ENCODE measurements around the gene ZSWIM8. TPM values are rescaled to one million over a fixed set of nuclear protein-coding genes. Genes with fewer than 3 reads are reported as not detected.
"Not testable (repeated sequence)": the region's sequence is repeated elsewhere in the genome, so short reads cannot be mapped to it uniquely, and the experiment has no call there.

The ZSWIM8 gene
- 129 and 133 TPM in 2 replicates for polyA plus RNA-seq (2013)

- peak within 1 kb of the TSS; percentile 62 for H4K12ac ChIP-seq (ENCODE audit: low read depth, low read length)
- H3K79me1 ChIP-seq (ENCODE audit: low read length) = peaks cover 13% of the 10 kb centered on the region
- H2BK12ac ChIP-seq (ENCODE audit: low read length) = no peak within 1 kb of the TSS
- no CpG with 5 or more reads among the region's 36 CpGs for WGBS (ENCODE audit: extremely low coverage, insufficient coverage, insufficient read length)
- peaks cover 17 to 21% of the 10 kb centered on the region in 2 experiments for H3K36me3 ChIP-seq (ENCODE audit: control insufficient read depth in 1 of 2, insufficient read depth in 2 of 2, low read length in 2 of 2)
- peak within 1 kb of the TSS; percentile 77 for H3K4me2 ChIP-seq (ENCODE audit: low read length)
- peak within 1 kb of the TSS; percentile 93 for H3K18ac ChIP-seq (ENCODE audit: low read length)
- H4K8ac ChIP-seq (ENCODE audit: low read depth, low read length) = peak within 1 kb of the TSS; percentile 89
- peak within 1 kb of the TSS; percentile 60 for H2AK5ac ChIP-seq (ENCODE audit: low read length)
- H3K14ac ChIP-seq (ENCODE audit: low read length) = peak within 1 kb of the TSS; percentile 89
- peak within 1 kb of the TSS; percentile 73 for H2BK5ac ChIP-seq (ENCODE audit: low read depth, low read length, poor library complexity)
- peak; percentile 86 to 92 for DNase-seq
- peak within 1 kb of the TSS; percentile 86 for H4K91ac ChIP-seq (ENCODE audit: low read depth, low read length)
- H3K4me1 ChIP-seq (ENCODE audit: control insufficient read depth in 1 of 2, insufficient read depth in 2 of 2, low read length in 2 of 2) = peaks cover 4% of the 10 kb centered on the region in 2 experiments
- peaks cover 21% of the 10 kb centered on the region for H3K79me2 ChIP-seq (ENCODE audit: control insufficient read depth, insufficient read depth, low read length, poor library complexity)
- peak within 1 kb of the TSS; percentile 80 for H3K9ac ChIP-seq (ENCODE audit: low read length)
- H3K4ac ChIP-seq (ENCODE audit: low read depth, low read length) = peak within 1 kb of the TSS; percentile 77
- H3K27ac ChIP-seq (ENCODE audit: low read depth, low read length) = peak within 1 kb of the TSS; percentile 70
- no peak within 1 kb of the TSS for H3K23ac ChIP-seq (ENCODE audit: low read length)
- peak within 1 kb of the TSS; percentile 82 for H2AFZ ChIP-seq (ENCODE audit: insufficient read depth, low read length, poor library complexity)
- peak within 1 kb of the TSS; percentile 84 for H3K4me3 ChIP-seq (ENCODE audit: low read depth, low read length)
- no peaks in the 10 kb centered on the region for H3K9me3 ChIP-seq (ENCODE audit: insufficient read depth, low read depth, low read length)
- H2BK120ac ChIP-seq (ENCODE audit: insufficient read depth, low read length, poor library complexity) = peak within 1 kb of the TSS; percentile 77
- no peaks in the 10 kb centered on the region for H3K27me3 ChIP-seq (ENCODE audit: insufficient read depth, low read length)
Observed at GRCh38 chr10:73785211-73785720, at the start of gene ZSWIM8. ZSWIM8 (plus strand) TSS chr10:73785606; CDS start chr10:73785879, 273 bp downstream.

- H3K79me1 ChIP-seq (ENCODE audit: low read length) = not testable (repeated sequence)
Observed at GRCh38 chr10:73740501-73741254, 44.7 kb upstream of the ZSWIM8 start.

DNA sequence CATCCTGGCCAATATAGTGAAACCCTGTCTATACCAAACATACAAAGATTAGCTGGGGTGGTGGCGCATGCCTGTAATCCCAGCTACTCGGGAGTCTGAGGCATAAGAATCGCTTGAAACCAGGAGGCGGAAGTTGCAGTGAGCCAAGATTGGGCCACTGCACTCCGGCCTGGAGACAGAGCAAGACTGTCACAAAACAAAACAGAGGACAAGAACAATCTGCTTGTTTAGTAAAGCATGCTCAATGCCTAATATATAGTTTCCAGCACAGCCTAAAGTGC lies 43.0 kb upstream of the ZSWIM8 start:
- H3K4ac ChIP-seq (ENCODE audit: low read depth, low read length) = no peak overlapping the region
- H4K8ac ChIP-seq (ENCODE audit: low read depth, low read length) = no peak overlapping the region
- H3K4me1 ChIP-seq (ENCODE audit: control insufficient read depth in 1 of 2, insufficient read depth in 2 of 2, low read length in 2 of 2) = peaks cover 0 to 2% of the 10 kb centered on the region in 2 experiments
- no peaks in the 10 kb centered on the region for H3K27me3 ChIP-seq (ENCODE audit: insufficient read depth, low read length)
- DNase-seq = no peak
- H3K79me2 ChIP-seq (ENCODE audit: control insufficient read depth, insufficient read depth, low read length, poor library complexity) = peaks cover 6% of the 10 kb centered on the region
- H3K79me1 ChIP-seq (ENCODE audit: low read length) = peaks cover 9% of the 10 kb centered on the region
- H3K14ac ChIP-seq (ENCODE audit: low read length) = no peak overlapping the region
- no peak overlapping the region for H2BK120ac ChIP-seq (ENCODE audit: insufficient read depth, low read length, poor library complexity)
- H2AFZ ChIP-seq (ENCODE audit: insufficient read depth, low read length, poor library complexity) = no peak overlapping the region
- H3K4me3 ChIP-seq (ENCODE audit: low read depth, low read length) = no peak overlapping the region
- no peak overlapping the region for H3K27ac ChIP-seq (ENCODE audit: low read depth, low read length)
- no peak overlapping the region for H3K4me2 ChIP-seq (ENCODE audit: low read length)
- H3K36me3 ChIP-seq (ENCODE audit: control insufficient read depth in 1 of 2, insufficient read depth in 2 of 2, low read length in 2 of 2) = peaks cover 8 to 12% of the 10 kb centered on the region in 2 experiments
- WGBS (ENCODE audit: extremely low coverage, insufficient coverage, insufficient read length) = no CpG with 5 or more reads among the region's 5 CpGs
- no peak overlapping the region for H4K12ac ChIP-seq (ENCODE audit: low read depth, low read length)
- H2AK5ac ChIP-seq (ENCODE audit: low read length) = no peak overlapping the region
- no peak overlapping the region for H3K9ac ChIP-seq (ENCODE audit: low read length)
- H3K9me3 ChIP-seq (ENCODE audit: insufficient read depth, low read depth, low read length) = no peaks in the 10 kb centered on the region
- no peak overlapping the region for H3K18ac ChIP-seq (ENCODE audit: low read length)
- H4K91ac ChIP-seq (ENCODE audit: low read depth, low read length) = no peak overlapping the region
- no peak overlapping the region for H3K23ac ChIP-seq (ENCODE audit: low read length)
- no peak overlapping the region for H2BK12ac ChIP-seq (ENCODE audit: low read length)
- no peak overlapping the region for H2BK5ac ChIP-seq (ENCODE audit: low read depth, low read length, poor library complexity)

More at GRCh38 chr10:73740501-73741254, 44.7 kb upstream of the ZSWIM8 start:
- not testable (repeated sequence) for H2BK12ac ChIP-seq (ENCODE audit: low read length); H3K14ac ChIP-seq (ENCODE audit: low read length); H3K27me3 ChIP-seq (ENCODE audit: insufficient read depth, low read length); H4K91ac ChIP-seq (ENCODE audit: low read depth, low read length); H4K8ac ChIP-seq (ENCODE audit: low read depth, low read length); H3K27ac ChIP-seq (ENCODE audit: low read depth, low read length); H3K9ac ChIP-seq (ENCODE audit: low read length); H3K23ac ChIP-seq (ENCODE audit: low read length); H3K36me3 ChIP-seq (ENCODE audit: control insufficient read depth in 1 of 2, insufficient read depth in 2 of 2, low read length in 2 of 2); H3K9me3 ChIP-seq (ENCODE audit: insufficient read depth, low read depth, low read length); H4K12ac ChIP-seq (ENCODE audit: low read depth, low read length); H3K4me2 ChIP-seq (ENCODE audit: low read length); DNase-seq; H3K4ac ChIP-seq (ENCODE audit: low read depth, low read length); H3K4me3 ChIP-seq (ENCODE audit: low read depth, low read length); H3K79me2 ChIP-seq (ENCODE audit: control insufficient read depth, insufficient read depth, low read length, poor library complexity); H2AFZ ChIP-seq (ENCODE audit: insufficient read depth, low read length, poor library complexity); H2BK5ac ChIP-seq (ENCODE audit: low read depth, low read length, poor library complexity); H2AK5ac ChIP-seq (ENCODE audit: low read length); H3K18ac ChIP-seq (ENCODE audit: low read length); H3K4me1 ChIP-seq (ENCODE audit: control insufficient read depth in 1 of 2, insufficient read depth in 2 of 2, low read length in 2 of 2); H2BK120ac ChIP-seq (ENCODE audit: insufficient read depth, low read length, poor library complexity)
- whole genome bisulfite sequencing (ENCODE audit: extremely low coverage, insufficient coverage, insufficient read length) = no CpG with 5 or more reads among the region's 18 CpGs

DNA sequence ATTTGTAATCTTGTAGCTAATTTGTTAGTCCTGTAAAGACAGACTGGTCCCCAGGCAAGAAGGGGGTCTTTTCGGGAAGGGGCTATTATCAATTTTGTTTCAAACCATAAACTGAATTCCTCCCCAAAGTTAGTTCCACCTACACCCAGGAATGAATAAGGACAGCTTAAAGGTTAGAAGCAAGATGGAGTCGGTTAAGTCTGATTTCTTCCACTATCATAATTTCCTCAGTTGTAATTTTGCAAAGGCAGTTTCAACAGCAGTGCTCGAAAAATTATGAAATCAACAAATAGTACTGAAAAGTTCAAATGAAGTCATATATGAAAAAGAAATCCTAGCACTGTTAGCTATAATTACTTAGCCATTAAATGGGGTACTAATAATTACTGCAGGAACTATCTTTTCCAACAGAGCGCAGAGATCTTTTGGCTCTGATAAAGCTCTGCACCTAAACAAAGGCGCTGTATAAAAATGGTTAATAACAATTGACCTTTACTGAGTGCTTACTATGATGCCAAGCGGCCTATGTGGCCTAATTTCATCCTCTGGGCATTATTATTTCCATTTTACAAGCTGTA lies 42.0 kb upstream of the ZSWIM8 start:
- H4K12ac ChIP-seq (ENCODE audit: low read depth, low read length) = peak overlapping the region; percentile 60
- H3K4me1 ChIP-seq (ENCODE audit: control insufficient read depth in 1 of 2, insufficient read depth in 2 of 2, low read length in 2 of 2) = peaks cover 0 to 2% of the 10 kb centered on the region in 2 experiments
- H2BK12ac ChIP-seq (ENCODE audit: low read length) = no peak overlapping the region
- peak overlapping the region; percentile 34 for H2BK5ac ChIP-seq (ENCODE audit: low read depth, low read length, poor library complexity)
- no CpG with 5 or more reads among the region's 6 CpGs for WGBS (ENCODE audit: extremely low coverage, insufficient coverage, insufficient read length)
- peak overlapping the region; percentile 86 for H3K4me2 ChIP-seq (ENCODE audit: low read length)
- H3K27me3 ChIP-seq (ENCODE audit: insufficient read depth, low read length) = no peaks in the 10 kb centered on the region
- H3K27ac ChIP-seq (ENCODE audit: low read depth, low read length) = peak overlapping the region; percentile 67
- peak overlapping the region; percentile 79 for H3K4me3 ChIP-seq (ENCODE audit: low read depth, low read length)
- no peak overlapping the region for H3K23ac ChIP-seq (ENCODE audit: low read length)
- peak overlapping the region; percentile 43 for H3K18ac ChIP-seq (ENCODE audit: low read length)
- H2BK120ac ChIP-seq (ENCODE audit: insufficient read depth, low read length, poor library complexity) = no peak overlapping the region
- peak overlapping the region; percentile 99 for H4K8ac ChIP-seq (ENCODE audit: low read depth, low read length)
- peaks cover 9% of the 10 kb centered on the region for H3K79me1 ChIP-seq (ENCODE audit: low read length)
- DNase-seq = no peak
- no peaks in the 10 kb centered on the region for H3K9me3 ChIP-seq (ENCODE audit: insufficient read depth, low read depth, low read length)
- no peak overlapping the region for H2AFZ ChIP-seq (ENCODE audit: insufficient read depth, low read length, poor library complexity)
- H3K79me2 ChIP-seq (ENCODE audit: control insufficient read depth, insufficient read depth, low read length, poor library complexity) = peaks cover 6% of the 10 kb centered on the region
- H3K9ac ChIP-seq (ENCODE audit: low read length) = peak overlapping the region; percentile 95
- peaks cover 13 to 15% of the 10 kb centered on the region in 2 experiments for H3K36me3 ChIP-seq (ENCODE audit: control insufficient read depth in 1 of 2, insufficient read depth in 2 of 2, low read length in 2 of 2)
- H3K4ac ChIP-seq (ENCODE audit: low read depth, low read length) = peak overlapping the region; percentile 50
- peak overlapping the region; percentile 22 for H2AK5ac ChIP-seq (ENCODE audit: low read length)
- peak overlapping the region; percentile 86 for H4K91ac ChIP-seq (ENCODE audit: low read depth, low read length)
- H3K14ac ChIP-seq (ENCODE audit: low read length) = peak overlapping the region; percentile 56

Data from trophoblast cell (in vitro differentiated cells and primary cell).